Measurements from ENCODE around the gene DISP1.

GRCh38 chr1:222798116-222798515 lies 16.7 kb upstream of the DISP1 start:
- TF ChIP-seq CTCF (IDR thresholded peaks at IDR 0.05) = no peak
- TF ChIP-seq POLR2A (IDR thresholded peaks at IDR 0.05) = no peak

Measured in right lobe of liver (tissue), 4 donors.